ENCODE measurements around the gene BRD1. TPM values are rescaled to one million over a fixed set of nuclear protein-coding genes. Genes with fewer than 3 reads are reported as not detected.

Gene BRD1
- total RNA-seq, 1 experiment from 2014 or later, result 31.3 TPM

DNA sequence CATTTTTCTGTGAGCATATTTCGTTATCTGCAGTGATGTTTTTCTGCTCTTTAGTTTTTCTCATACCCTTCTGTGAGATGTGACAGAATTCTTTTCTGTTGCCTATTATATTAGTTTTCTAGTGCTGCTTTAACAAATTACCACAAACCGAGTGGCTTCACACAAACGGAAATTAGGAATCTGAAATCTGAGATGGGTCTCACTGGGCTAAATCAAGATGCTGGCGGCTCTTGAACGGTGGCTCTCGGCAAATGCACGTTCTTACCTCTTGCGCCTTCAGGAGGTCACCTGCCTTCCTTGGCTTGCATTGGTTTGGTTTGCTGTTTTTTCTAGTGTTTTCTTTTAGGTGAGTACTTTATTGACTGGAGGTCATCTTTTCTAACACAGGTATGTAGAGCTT is 39.0 kb upstream of the BRD1 start:
- Histone ChIP-seq H3K27ac (ENCODE audit: low read depth, low read length) (no peak overlapping the region), H4K20me1 (ENCODE audit: insufficient read depth) (0 out of 2 replicates have a peak, but pooled peaks cover 4% of the 10 kb centered on the region)
- POLR2A ChIA-PET, result no interaction called here

More for the DNA sequence above, 39.0 kb upstream of the BRD1 start:
- H3K4me1 ChIP-seq (ENCODE audit: control insufficient read depth in 1 of 2, insufficient read depth in 2 of 2, low read length in 2 of 2), result no peaks in the 10 kb centered on the region
- BruUV-seq (replicated peaks), result no TSS peak
- intact Hi-C loops (cut with micrococcal nuclease), result no loop called here
- no peak overlapping the region for H3K9ac ChIP-seq (ENCODE audit: low read length)
- ChIA-PET CTCF (no interaction called here), RAD21 (ENCODE audit: low non-redundant PET in 1 of 2, low total read pairs in 2 of 2, uncharacterized antibody in 2 of 2, unreplicated experiment in 2 of 2) (no interaction called here)
- no peaks in the 10 kb centered on the region for H3K9me2 ChIP-seq (ENCODE audit: insufficient read depth)
- TF ChIP-seq CEBPB (IDR thresholded peaks at IDR 0.05; ENCODE audit: low read depth) (no peak), TCF7L2 (IDR thresholded peaks at IDR 0.05; ENCODE audit: borderline replicate concordance, extremely low read depth, insufficient read depth, insufficient read length) (no peak), POLR2A (IDR thresholded peaks at IDR 0.05; ENCODE audit: borderline replicate concordance, extremely low read depth, insufficient read depth, insufficient read length) (no peak), ELF1 (IDR thresholded peaks at IDR 0.05; ENCODE audit: borderline replicate concordance, low read depth) (no peak), SRF (IDR thresholded peaks at IDR 0.05; ENCODE audit: low read depth) (no peak)
- TF ChIP-seq, protein P1, sequence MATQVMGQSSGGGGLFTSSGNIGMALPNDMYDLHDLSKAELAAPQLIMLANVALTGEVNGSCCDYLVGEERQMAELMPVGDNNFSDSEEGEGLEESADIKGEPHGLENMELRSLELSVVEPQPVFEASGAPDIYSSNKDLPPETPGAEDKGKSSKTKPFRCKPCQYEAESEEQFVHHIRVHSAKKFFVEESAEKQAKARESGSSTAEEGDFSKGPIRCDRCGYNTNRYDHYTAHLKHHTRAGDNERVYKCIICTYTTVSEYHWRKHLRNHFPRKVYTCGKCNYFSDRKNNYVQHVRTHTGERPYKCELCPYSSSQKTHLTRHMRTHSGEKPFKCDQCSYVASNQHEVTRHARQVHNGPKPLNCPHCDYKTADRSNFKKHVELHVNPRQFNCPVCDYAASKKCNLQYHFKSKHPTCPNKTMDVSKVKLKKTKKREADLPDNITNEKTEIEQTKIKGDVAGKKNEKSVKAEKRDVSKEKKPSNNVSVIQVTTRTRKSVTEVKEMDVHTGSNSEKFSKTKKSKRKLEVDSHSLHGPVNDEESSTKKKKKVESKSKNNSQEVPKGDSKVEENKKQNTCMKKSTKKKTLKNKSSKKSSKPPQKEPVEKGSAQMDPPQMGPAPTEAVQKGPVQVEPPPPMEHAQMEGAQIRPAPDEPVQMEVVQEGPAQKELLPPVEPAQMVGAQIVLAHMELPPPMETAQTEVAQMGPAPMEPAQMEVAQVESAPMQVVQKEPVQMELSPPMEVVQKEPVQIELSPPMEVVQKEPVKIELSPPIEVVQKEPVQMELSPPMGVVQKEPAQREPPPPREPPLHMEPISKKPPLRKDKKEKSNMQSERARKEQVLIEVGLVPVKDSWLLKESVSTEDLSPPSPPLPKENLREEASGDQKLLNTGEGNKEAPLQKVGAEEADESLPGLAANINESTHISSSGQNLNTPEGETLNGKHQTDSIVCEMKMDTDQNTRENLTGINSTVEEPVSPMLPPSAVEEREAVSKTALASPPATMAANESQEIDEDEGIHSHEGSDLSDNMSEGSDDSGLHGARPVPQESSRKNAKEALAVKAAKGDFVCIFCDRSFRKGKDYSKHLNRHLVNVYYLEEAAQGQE (IDR thresholded peaks at IDR 0.05; ENCODE audit: low read depth), result no peak
- H2AFZ ChIP-seq (ENCODE audit: low read depth, low read length, poor library complexity, severe bottlenecking), result no peak overlapping the region
- no peaks in the 10 kb centered on the region for H3K27me3 ChIP-seq (ENCODE audit: insufficient read depth, low read length)
- no peak for DNase-seq (ENCODE audit: low read depth, low spot score)
- no peak overlapping the region for H3K4me2 ChIP-seq (ENCODE audit: low read length)
- peaks cover 0 to 5% of the 10 kb centered on the region in 2 experiments; a peak in 1 of 4 replicates for H3K36me3 ChIP-seq (ENCODE audit: control insufficient read depth in 1 of 2, insufficient read depth in 2 of 2, low read length in 2 of 2)
- peaks cover 18 to 25% of the 10 kb centered on the region in 2 experiments; a peak in 2 of 4 replicates for H3K9me3 ChIP-seq (ENCODE audit: control insufficient read depth in 1 of 2, insufficient read depth in 1 of 2, low read depth in 1 of 2, low read length in 2 of 2)
- H3K79me2 ChIP-seq (ENCODE audit: insufficient read depth, low read length), result peaks cover 99% of the 10 kb centered on the region
- ATAC-seq, result no peak
- no peak overlapping the region for H3K4me3 ChIP-seq (replicated peaks in 1 of 2; ENCODE audit: low read depth in 1 of 2, low read length in 2 of 2)
